ENCODE measurements around the gene CASKIN2. TPM values are rescaled to one million over a fixed set of nuclear protein-coding genes. Genes with fewer than 3 reads are reported as not detected.

The CASKIN2 gene
- total and polyA plus RNA-seq, 2 experiments from 2014 or later = 1.9 to 6.2 TPM

- Histone ChIP-seq H3K9ac (no peak overlapping the region), H3F3A (ENCODE audit: insufficient read depth) (no peaks in the 10 kb centered on the region), H3K27ac (no peak overlapping the region), H3K9me2 (ENCODE audit: insufficient read depth) (no peaks in the 10 kb centered on the region), H3K27me3 (replicated peaks; ENCODE audit: insufficient read depth) (no peaks in the 10 kb centered on the region), H3K4me1 (ENCODE audit: insufficient read depth) (0 out of 2 replicates have a peak, but pooled peaks cover 5% of the 10 kb centered on the region), H3K4me2 (ENCODE audit: unreplicated experiment) (no peak overlapping the region), H3K9me3 (ENCODE audit: low read depth) (no peaks in the 10 kb centered on the region), H3K79me2 (ENCODE audit: insufficient read depth) (no peaks in the 10 kb centered on the region), H2AFZ (no peak overlapping the region), H3K4me3 (no peak overlapping the region), H4K20me1 (ENCODE audit: insufficient read depth) (no peaks in the 10 kb centered on the region), H3K36me3 (ENCODE audit: low read depth) (no peaks in the 10 kb centered on the region)
- in situ Hi-C loops (cut with MboI) = no loop called here
- no peak for TF ChIP-seq EZH2phosphoT487 (IDR thresholded peaks at IDR 0.05; ENCODE audit: insufficient read depth, low read depth)
- no peak for TF ChIP-seq EZH2 (IDR thresholded peaks at IDR 0.05; ENCODE audit: insufficient read depth, poor library complexity, severe bottlenecking)
- DNase-seq = peak; percentile 32
- 48 to 52% methylated on average over 15 of the region's 15 CpGs for WGBS, 2 experiments (ENCODE audit: low coverage in 1 of 2, low lambda C conversion rate in 2 of 2, missing lambda C conversion rate in 2 of 2)
These were observed 41.9 kb upstream of the CASKIN2 start for GRCh38 chr17:75557075-75557851.

- no peaks in the 10 kb centered on the region for H3K9me2 ChIP-seq (ENCODE audit: insufficient read depth)
- 84 to 86% methylated on average over 20 to 21 of the region's 21 CpGs for WGBS, 2 experiments (ENCODE audit: low coverage in 1 of 2, low lambda C conversion rate in 2 of 2, missing lambda C conversion rate in 2 of 2)
These were observed 40.4 kb upstream of the CASKIN2 start for GRCh38 chr17:75555679-75556153.

GRCh38 chr17:75553295-75554110 lies 38.2 kb upstream of the CASKIN2 start:
- Histone ChIP-seq H3K9me3 (ENCODE audit: low read depth) (no peaks in the 10 kb centered on the region), H4K20me1 (ENCODE audit: insufficient read depth) (no peaks in the 10 kb centered on the region), H3K4me1 (ENCODE audit: insufficient read depth) (no peaks in the 10 kb centered on the region), H3K4me3 (no peak overlapping the region), H3K4me2 (ENCODE audit: unreplicated experiment) (no peak overlapping the region), H3K9ac (no peak overlapping the region), H3K36me3 (ENCODE audit: low read depth) (no peaks in the 10 kb centered on the region), H3K9me2 (ENCODE audit: insufficient read depth) (no peaks in the 10 kb centered on the region), H3K27ac (no peak overlapping the region), H2AFZ (no peak overlapping the region), H3F3A (ENCODE audit: insufficient read depth) (no peaks in the 10 kb centered on the region), H3K79me2 (ENCODE audit: insufficient read depth) (no peaks in the 10 kb centered on the region), H3K27me3 (replicated peaks; ENCODE audit: insufficient read depth) (no peaks in the 10 kb centered on the region)
- DNase-seq = no peak
- in situ Hi-C loops (cut with MboI) = no loop called here
- WGBS, 2 experiments (ENCODE audit: low coverage in 1 of 2, low lambda C conversion rate in 2 of 2, missing lambda C conversion rate in 2 of 2) = 84 to 88% methylated on average over 8 of the region's 8 CpGs
- TF ChIP-seq EZH2phosphoT487 (IDR thresholded peaks at IDR 0.05; ENCODE audit: insufficient read depth, low read depth) (no peak), EZH2 (IDR thresholded peaks at IDR 0.05; ENCODE audit: insufficient read depth, poor library complexity, severe bottlenecking) (no peak)

More at GRCh38 chr17:75555679-75556153, 40.4 kb upstream of the CASKIN2 start:
- Histone ChIP-seq H4K20me1 (ENCODE audit: insufficient read depth) (no peaks in the 10 kb centered on the region), H3K27me3 (replicated peaks; ENCODE audit: insufficient read depth) (no peaks in the 10 kb centered on the region), H3K4me1 (ENCODE audit: insufficient read depth) (no peaks in the 10 kb centered on the region), H3K36me3 (ENCODE audit: low read depth) (no peaks in the 10 kb centered on the region), H3K4me3 (no peak overlapping the region), H3F3A (ENCODE audit: insufficient read depth) (no peaks in the 10 kb centered on the region), H3K79me2 (ENCODE audit: insufficient read depth) (no peaks in the 10 kb centered on the region), H3K27ac (no peak overlapping the region), H3K4me2 (ENCODE audit: unreplicated experiment) (no peak overlapping the region), H3K9ac (no peak overlapping the region), H2AFZ (no peak overlapping the region), H3K9me3 (ENCODE audit: low read depth) (no peaks in the 10 kb centered on the region)
- in situ Hi-C loops (cut with MboI) = no loop called here
- TF ChIP-seq EZH2 (IDR thresholded peaks at IDR 0.05; ENCODE audit: insufficient read depth, poor library complexity, severe bottlenecking) = no peak
- no peak for TF ChIP-seq EZH2phosphoT487 (IDR thresholded peaks at IDR 0.05; ENCODE audit: insufficient read depth, low read depth)
- no peak for DNase-seq

DNA sequence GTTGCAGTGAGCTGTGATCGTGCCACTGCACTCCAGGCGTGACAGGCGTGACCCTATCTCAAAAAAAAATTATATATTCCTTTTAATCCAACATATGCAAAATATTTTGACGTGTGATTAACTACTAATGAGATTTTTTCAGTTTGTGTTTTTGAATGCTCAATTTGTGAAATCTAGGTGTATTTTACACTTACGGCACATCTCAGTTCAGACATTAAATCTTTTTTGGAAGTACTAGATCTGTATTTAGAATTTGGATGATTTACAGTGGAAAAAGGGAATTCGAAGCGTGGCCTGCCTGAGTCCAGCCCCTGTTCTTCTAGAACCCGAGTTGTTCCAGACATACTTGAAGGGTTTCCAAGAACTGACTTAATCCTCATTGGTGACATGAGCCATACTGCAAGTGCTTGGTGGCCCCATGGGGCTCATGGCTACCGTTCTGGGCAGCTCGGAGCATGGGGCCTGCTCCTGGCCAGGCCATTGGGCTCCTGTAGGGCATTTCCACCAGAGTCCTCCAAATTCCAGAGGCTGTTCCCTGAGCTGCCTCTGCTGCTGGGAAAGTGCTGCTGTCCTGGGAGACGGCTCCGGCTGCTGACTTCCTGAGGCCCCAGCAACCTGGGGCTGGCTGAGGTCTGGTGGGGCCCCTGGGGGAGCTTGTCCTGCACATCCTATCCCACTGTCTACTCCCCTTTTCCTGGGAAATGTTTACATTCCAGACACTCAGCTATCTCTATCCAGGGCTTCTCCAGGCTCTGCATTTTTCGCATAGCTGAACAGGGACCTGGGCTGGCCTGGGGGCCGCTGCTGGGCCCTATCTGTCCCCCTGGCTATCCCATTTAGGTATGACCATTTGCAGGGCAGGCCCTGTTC lies 37.3 kb upstream of the CASKIN2 start:
- H3K79me2 ChIP-seq (ENCODE audit: insufficient read depth) = no peaks in the 10 kb centered on the region
- no peak overlapping the region for H3K4me2 ChIP-seq (ENCODE audit: unreplicated experiment)
- no peaks in the 10 kb centered on the region for H3K36me3 ChIP-seq (ENCODE audit: low read depth)
- DNase-seq = no peak
- H4K20me1 ChIP-seq (ENCODE audit: insufficient read depth) = no peaks in the 10 kb centered on the region
- H3K9me2 ChIP-seq (ENCODE audit: insufficient read depth) = no peaks in the 10 kb centered on the region
- H3K27ac ChIP-seq = no peak overlapping the region
- in situ Hi-C loops (cut with MboI) = no loop called here
- no peaks in the 10 kb centered on the region for H3K9me3 ChIP-seq (ENCODE audit: low read depth)
- H2AFZ ChIP-seq = no peak overlapping the region
- 64 to 72% methylated on average over 14 of the region's 14 CpGs for WGBS, 2 experiments (ENCODE audit: low coverage in 1 of 2, low lambda C conversion rate in 2 of 2, missing lambda C conversion rate in 2 of 2)
- H3K9ac ChIP-seq = no peak overlapping the region
- no peaks in the 10 kb centered on the region for H3F3A ChIP-seq (ENCODE audit: insufficient read depth)
- no peaks in the 10 kb centered on the region for H3K4me1 ChIP-seq (ENCODE audit: insufficient read depth)
- TF ChIP-seq EZH2phosphoT487 (IDR thresholded peaks at IDR 0.05; ENCODE audit: insufficient read depth, low read depth) = no peak
- no peak for TF ChIP-seq EZH2 (IDR thresholded peaks at IDR 0.05; ENCODE audit: insufficient read depth, poor library complexity, severe bottlenecking)
- no peaks in the 10 kb centered on the region for H3K27me3 ChIP-seq (replicated peaks; ENCODE audit: insufficient read depth)
- H3K4me3 ChIP-seq = no peak overlapping the region
